GM20000 (cell line): Measurements from ENCODE around the gene RHOJ.
"Not testable (repeated sequence)": the region's sequence is repeated elsewhere in the genome, so short reads cannot be mapped to it uniquely, and the experiment has no call there.

ENCODE experiments used
- DNase-seq: peaks from one replicate; pipeline ENCODE4 v3.0.0; 2012; ENCODE audit warnings: low spot score
- CTCF ChIP-seq: IDR thresholded peaks from 2 replicates; pipeline ENCODE4 v1.5.1; 2012; ENCODE audit warnings: mild to moderate bottlenecking, control low read depth; ENCODE audit errors: extremely low read depth, missing control alignments

The RHOJ gene

GRCh38 chr14:63297372-63298063 lies 93.3 kb downstream of the RHOJ start:
- no peak for TF ChIP-seq CTCF
- DNase-seq: no peak

- no peak for DNase-seq
- TF ChIP-seq CTCF: no peak
These were observed 95.3 kb downstream of the RHOJ start for GRCh38 chr14:63299351-63300110.

- TF ChIP-seq CTCF: no peak
- no peak for DNase-seq
These were observed 96.6 kb downstream of the RHOJ start for GRCh38 chr14:63300854-63301253.

- DNase-seq: no peak
- TF ChIP-seq CTCF: no peak
These were observed 97.8 kb downstream of the RHOJ start for GRCh38 chr14:63301891-63302534.

GRCh38 chr14:63304429-63304828 lies 100.2 kb downstream of the RHOJ start:
- DNase-seq: not testable (repeated sequence)

GRCh38 chr14:63308723-63309317 lies 104.6 kb downstream of the RHOJ start:
- TF ChIP-seq CTCF: peak; percentile 44

GRCh38 chr14:63318835-63319234 lies 114.6 kb downstream of the RHOJ start, which contains the start of gene GPHB5:
Gene GPHB5, minus strand, starts transcription at chr14:63318935. Its CDS starts 1,086 bp downstream, at chr14:63317849.
- no peak for DNase-seq
- TF ChIP-seq CTCF: no peak

More at GRCh38 chr14:63308723-63309317, 104.6 kb downstream of the RHOJ start:
- DNase-seq: peak; percentile 11
